GM13976 (cell line): ENCODE measurements around the gene STK33.

Experiments used
- DNase-seq: peaks from one replicate; pipeline ENCODE4 v3.0.0; 2012; ENCODE audit warnings: low spot score
- CTCF ChIP-seq: IDR thresholded peaks from 2 replicates; pipeline ENCODE4 v1.5.1; 2012; ENCODE audit warnings: borderline replicate concordance, mild to moderate bottlenecking; ENCODE audit not compliant: insufficient read depth; ENCODE audit errors: extremely low read depth, missing control alignments, control extremely low read depth
- in situ Hi-C: fragments of 300-500 bp; cut with MboI; formaldehyde crosslinking; loops from one replicate; pipeline ENCODE4 v1.12.0; 2022; ENCODE audit warnings: low sequenced_read_pairs, mixed read lengths, inconsistent platforms; ENCODE audit not compliant: unreplicated experiment

STK33 gene

GRCh38 chr11:8426076-8426475 is 168.0 kb downstream of the STK33 start:
- in situ Hi-C loops, result no loop called here
- TF ChIP-seq CTCF, result no peak
- DNase-seq, result no peak

GRCh38 chr11:8415195-8415594 is 178.8 kb downstream of the STK33 start:
- no peak for DNase-seq
- no peak for TF ChIP-seq CTCF
- in situ Hi-C loops, result no loop called here

- TF ChIP-seq CTCF, result no peak
- DNase-seq, result no peak
- in situ Hi-C loops, result no loop called here
Observed at GRCh38 chr11:8408151-8408941, 185.7 kb downstream of the STK33 start.

GRCh38 chr11:8403310-8403709 is 190.7 kb downstream of the STK33 start:
- in situ Hi-C loops, result no loop called here
- DNase-seq, result no peak
- no peak for TF ChIP-seq CTCF

GRCh38 chr11:8392886-8393285 is 201.1 kb downstream of the STK33 start:
- TF ChIP-seq CTCF, result no peak
- DNase-seq, result no peak
- in situ Hi-C loops, result no loop called here

GRCh38 chr11:8392166-8392565 is 201.9 kb downstream of the STK33 start:
- in situ Hi-C loops, result no loop called here
- TF ChIP-seq CTCF, result no peak

GRCh38 chr11:8390851-8391612 is 203.0 kb downstream of the STK33 start:
- no peak for TF ChIP-seq CTCF
- no peak for DNase-seq
- in situ Hi-C loops, result no loop called here

More at GRCh38 chr11:8392166-8392565, 201.9 kb downstream of the STK33 start:
- DNase-seq, result no peak
